K562 (cell line): Measurements from ENCODE around the gene TMEM248. TPM values are rescaled to one million over a fixed set of nuclear protein-coding genes. Genes with fewer than 3 reads are reported as not detected.
A peak's percentile ranks its signal among the peaks of the same experiment; 100 is the strongest.

Experiments
- ESRRA ChIP-seq: fragments of 450-650 bp; IDR thresholded peaks from 2 replicates; pipeline ENCODE4 v1.6.1; 2014; ENCODE audit warnings: low read depth, mild to moderate bottlenecking, moderate library complexity, borderline replicate concordance
- GTF2F1 ChIP-seq: IDR thresholded peaks from 2 replicates; pipeline ENCODE4 v1.6.1; 2011; ENCODE audit warnings: low read depth, low read length, improper control_type of control experiment
- HCFC1 ChIP-seq: IDR thresholded peaks from 2 replicates; pipeline ENCODE4 v1.6.1; 2012; ENCODE audit warnings: low read depth, low read length, improper control_type of control experiment
- KDM2B ChIP-seq: fragments of 250-450 bp; sonication (Bioruptor Pico); IDR thresholded peaks from 2 replicates; pipeline ENCODE4 v1.8.0; 2021; ENCODE audit warnings: mild to moderate bottlenecking, moderate library complexity
- MEIS2 ChIP-seq: fragments of 450-650 bp; IDR thresholded peaks from 2 replicates; pipeline ENCODE4 v1.6.1; 2014; ENCODE audit warnings: mild to moderate bottlenecking; ENCODE audit not compliant: partially characterized antibody
- MNT ChIP-seq, 2 experiments: fragments of 450-650 bp; conservative IDR thresholded peaks; 2 replicates each; pipeline ENCODE4 v1.6.1; 2017; ENCODE audit warnings: mild to moderate bottlenecking in 2 of 2, moderate library complexity in 2 of 2
- MTA3 ChIP-seq: fragments of 450-650 bp; formaldehyde crosslinking; IDR thresholded peaks from 2 replicates; pipeline ENCODE4 v1.6.1; 2017; ENCODE audit warnings: mild to moderate bottlenecking, borderline replicate concordance
- NR1H2 ChIP-seq: sonication (generic); formaldehyde crosslinking; IDR thresholded peaks from 2 replicates; pipeline ENCODE4 v1.4.0; 2020; ENCODE audit warnings: mild to moderate bottlenecking, missing genetic modification reagents
- NRF1 ChIP-seq, 2 experiments: fragments of 450-650 bp; IDR thresholded peaks in 1 of 2; conservative IDR thresholded peaks in 1 of 2; 2 replicates each; pipeline ENCODE4 v1.6.1; 2014; ENCODE audit warnings: mild to moderate bottlenecking in 2 of 2
- PHF8 ChIP-seq: fragments of 200-600 bp; sonication (generic); IDR thresholded peaks from 2 replicates; pipeline ENCODE4 v1.6.1; 2012; ENCODE audit warnings: mixed run types, mild to moderate bottlenecking, inconsistent platforms, low read length, moderate library complexity, borderline replicate concordance
- RB1 ChIP-seq: fragments of 450-650 bp; IDR thresholded peaks from 2 replicates; pipeline ENCODE4 v1.6.1; 2017; ENCODE audit warnings: low read depth, mild to moderate bottlenecking
- SMARCA4 ChIP-seq: fragments of 450-650 bp; IDR thresholded peaks from 2 replicates; pipeline ENCODE4 v1.6.1; 2016
- SREBF2 ChIP-seq: sonication (generic); formaldehyde crosslinking; IDR thresholded peaks from 2 replicates; pipeline ENCODE4 v1.4.0; 2020; ENCODE audit warnings: mild to moderate bottlenecking, missing genetic modification reagents
- TAF7 ChIP-seq: fragments of 450-650 bp; IDR thresholded peaks from 2 replicates; pipeline ENCODE4 v1.6.1; 2016; ENCODE audit warnings: missing genetic modification characterization, missing compliant biosample characterization
- ZBTB17 ChIP-seq: fragments of 450-650 bp; formaldehyde crosslinking; IDR thresholded peaks from 2 replicates; pipeline ENCODE4 v1.4.0; 2020; ENCODE audit warnings: mild to moderate bottlenecking
- ZKSCAN1 ChIP-seq: fragments of 150-350 bp; IDR thresholded peaks from 2 replicates; pipeline ENCODE4 v1.6.1; 2016; ENCODE audit warnings: low read depth, low read length
- ZNF12 ChIP-seq: sonication (generic); formaldehyde crosslinking; IDR thresholded peaks from 2 replicates; pipeline ENCODE4 v1.4.0; 2020; ENCODE audit warnings: mild to moderate bottlenecking, missing genetic modification reagents
- polyA plus RNA-seq, 8 experiments: library from polyadenylated mRNA; depleted of rRNA in 4 of 8; stranded (reverse) in 5 of 8; unstranded in 3 of 8; fragments of >200 nt; fragmentation: Nextera tagmentation in 2 of 8; fragmentation: Illumina TruSeq in 1 of 8; extraction: Ambion mirVana in 2 of 8; extraction: Trizol in 1 of 8; gene quantifications; 2 replicates each; pipeline versions ENCODE4 v1.2.1 to v1.2.3, GENCODE V29; 2011 to 2014; ENCODE audit warnings: inconsistent platforms in 1 of 8, missing spikeins in 1 of 8
- total RNA-seq, 7 experiments: library from RNA; depleted of rRNA in 6 of 7; stranded (reverse); fragments of >200 nt in 6 of 7; fragmentation: Illumina TruSeq in 2 of 7; extraction: Trizol in 2 of 7; gene quantifications; 2 replicates each; pipeline versions ENCODE4 v1.2.1 to v1.2.3, GENCODE V29; 2011 to 2021; ENCODE audit warnings: low replicate concordance in 1 of 7
- TF ChIP-seq, protein P1 (sequence below): fragments of 450-650 bp; IDR thresholded peaks from 2 replicates; pipeline ENCODE4 v1.6.1; 2016; ENCODE audit warnings: borderline replicate concordance

The TMEM248 gene
- total and polyA plus RNA-seq, 9 of the 15 experiments (the other 6 are each of a cell fraction or from before 2014, with no cell fraction given) = 6.3 to 132 (median 64.4) TPM

GRCh38 chr7:66995050-66995776, 74.2 kb downstream of the TMEM248 start, which contains the start of gene SBDS (continued):
- TF ChIP-seq, protein P1, sequence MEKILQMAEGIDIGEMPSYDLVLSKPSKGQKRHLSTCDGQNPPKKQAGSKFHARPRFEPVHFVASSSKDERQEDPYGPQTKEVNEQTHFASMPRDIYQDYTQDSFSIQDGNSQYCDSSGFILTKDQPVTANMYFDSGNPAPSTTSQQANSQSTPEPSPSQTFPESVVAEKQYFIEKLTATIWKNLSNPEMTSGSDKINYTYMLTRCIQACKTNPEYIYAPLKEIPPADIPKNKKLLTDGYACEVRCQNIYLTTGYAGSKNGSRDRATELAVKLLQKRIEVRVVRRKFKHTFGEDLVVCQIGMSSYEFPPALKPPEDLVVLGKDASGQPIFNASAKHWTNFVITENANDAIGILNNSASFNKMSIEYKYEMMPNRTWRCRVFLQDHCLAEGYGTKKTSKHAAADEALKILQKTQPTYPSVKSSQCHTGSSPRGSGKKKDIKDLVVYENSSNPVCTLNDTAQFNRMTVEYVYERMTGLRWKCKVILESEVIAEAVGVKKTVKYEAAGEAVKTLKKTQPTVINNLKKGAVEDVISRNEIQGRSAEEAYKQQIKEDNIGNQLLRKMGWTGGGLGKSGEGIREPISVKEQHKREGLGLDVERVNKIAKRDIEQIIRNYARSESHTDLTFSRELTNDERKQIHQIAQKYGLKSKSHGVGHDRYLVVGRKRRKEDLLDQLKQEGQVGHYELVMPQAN = peak; percentile 82; the same call in 1 of the 2 replicates
- TF ChIP-seq ZNF12 (CRISPR knock-in tag) = peak; percentile 83
- TF ChIP-seq NRF1 (conservative IDR thresholded peaks at IDR 0.05 in 1 of 2, IDR thresholded peaks at IDR 0.05 in 1 of 2) = peak; percentile 97 to 98
- peak; percentile 79 for TF ChIP-seq ESRRA
- 0 out of 2 replicates have a peak, but pooled peaks have one; percentile 55 for TF ChIP-seq GTF2F1
- peak; percentile 86 for TF ChIP-seq PHF8
- peak; percentile 59 for TF ChIP-seq HCFC1
- peak; percentile 84 for TF ChIP-seq RB1
- TF ChIP-seq SREBF2 (CRISPR knock-in tag) = 0 out of 2 replicates have a peak, but pooled peaks have one; percentile 48
- 0 out of 2 replicates have a peak, but pooled peaks have one; percentile 65 for TF ChIP-seq TAF7 (tag)
- TF ChIP-seq MNT (conservative IDR thresholded peaks at IDR 0.05) = peak; percentile 76 to 89
- peak; percentile 68 for TF ChIP-seq ZKSCAN1
- 0 out of 2 replicates have a peak, but pooled peaks have one; percentile 16 for TF ChIP-seq SMARCA4
- TF ChIP-seq ZBTB17 (CRISPR knock-in tag) = peak; percentile 85
- TF ChIP-seq MTA3 = peak; percentile 53; the same call in 1 of the 2 replicates
- peak; percentile 91 for TF ChIP-seq MEIS2
- TF ChIP-seq KDM2B (CRISPR knock-in tag) = peak; percentile 73; the same call in 1 of the 2 replicates
- peak; percentile 95 for TF ChIP-seq NR1H2 (CRISPR knock-in tag)
